ENCODE measurements around the gene HOXA7. TPM values are rescaled to one million over a fixed set of nuclear protein-coding genes. Genes with fewer than 3 reads are reported as not detected.

The HOXA7 gene
- total RNA-seq, 1 donor from 2014 or later = not detected

DNA sequence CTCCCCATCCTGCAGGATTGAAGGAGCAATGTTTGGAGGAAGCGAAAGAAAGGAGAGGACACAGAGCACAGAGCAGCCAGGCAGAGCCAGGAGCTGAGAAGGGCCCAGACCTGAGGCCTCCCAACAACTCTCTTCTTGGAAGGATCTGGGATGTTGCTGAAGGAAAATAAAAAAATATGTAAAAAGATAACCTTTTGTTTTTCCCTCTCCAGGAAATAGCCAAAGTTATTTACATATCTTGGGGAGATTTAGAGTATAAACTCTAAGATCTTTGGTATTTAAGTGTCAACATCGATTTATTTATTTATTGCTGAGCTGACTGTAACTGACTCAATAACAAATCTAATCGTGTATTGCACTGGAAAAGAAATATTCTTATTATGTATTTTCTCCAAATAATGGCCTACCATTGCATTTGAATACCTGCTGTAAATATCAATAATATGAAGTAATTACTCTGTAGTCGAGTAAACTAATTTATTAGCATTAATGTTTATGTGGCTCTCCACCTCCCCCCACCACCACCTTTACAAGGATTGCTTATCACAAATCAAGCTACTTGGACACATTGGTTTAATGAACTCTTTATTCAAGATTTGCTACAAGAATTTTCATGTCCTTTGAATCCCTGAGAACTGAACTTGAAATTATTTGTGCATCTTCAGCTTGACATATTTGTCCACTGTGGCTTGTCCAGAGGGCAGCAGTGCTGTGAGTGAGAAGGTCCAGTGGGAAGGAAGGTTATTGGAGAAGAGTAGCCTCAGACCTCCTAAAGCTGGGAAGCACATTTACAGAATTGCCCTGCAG is 30.4 kb upstream of the HOXA7 start:
- no peak for DNase-seq (ENCODE audit: low spot score)
- Histone ChIP-seq H3K79me2 (ENCODE audit: low read depth) (no peaks in the 10 kb centered on the region), H3K27me3 (peaks cover 100% of the 10 kb centered on the region), H3K27ac (no peak overlapping the region), H3K9me3 (ENCODE audit: low read depth) (no peaks in the 10 kb centered on the region), H4K20me1 (ENCODE audit: low read depth) (peaks cover 100% of the 10 kb centered on the region), H3K4me2 (no peak overlapping the region), H3K9ac (no peak overlapping the region), H3K4me3 (no peak overlapping the region), H3F3A (ENCODE audit: low read depth) (peaks cover 17% of the 10 kb centered on the region), H3K4me1 (peaks cover 14% of the 10 kb centered on the region), H2AFZ (replicated peaks) (no peak overlapping the region), H3K36me3 (no peaks in the 10 kb centered on the region)
- Mint-ChIP-seq H3K36me3 (no peaks in the 10 kb centered on the region), H3K27me3 (ENCODE audit: insufficient read depth, low read depth) (peaks cover 94% of the 10 kb centered on the region), H3K27ac (no peak overlapping the region), H3K4me1 (peaks cover 10% of the 10 kb centered on the region), H3K4me3 (no peak overlapping the region), H3K9me3 (peaks cover 22% of the 10 kb centered on the region)
- peak; percentile 1 for TF ChIP-seq EZH2 (IDR thresholded peaks at IDR 0.05)
- TF ChIP-seq EZH2phosphoT487 (IDR thresholded peaks at IDR 0.05) = no peak

DNA sequence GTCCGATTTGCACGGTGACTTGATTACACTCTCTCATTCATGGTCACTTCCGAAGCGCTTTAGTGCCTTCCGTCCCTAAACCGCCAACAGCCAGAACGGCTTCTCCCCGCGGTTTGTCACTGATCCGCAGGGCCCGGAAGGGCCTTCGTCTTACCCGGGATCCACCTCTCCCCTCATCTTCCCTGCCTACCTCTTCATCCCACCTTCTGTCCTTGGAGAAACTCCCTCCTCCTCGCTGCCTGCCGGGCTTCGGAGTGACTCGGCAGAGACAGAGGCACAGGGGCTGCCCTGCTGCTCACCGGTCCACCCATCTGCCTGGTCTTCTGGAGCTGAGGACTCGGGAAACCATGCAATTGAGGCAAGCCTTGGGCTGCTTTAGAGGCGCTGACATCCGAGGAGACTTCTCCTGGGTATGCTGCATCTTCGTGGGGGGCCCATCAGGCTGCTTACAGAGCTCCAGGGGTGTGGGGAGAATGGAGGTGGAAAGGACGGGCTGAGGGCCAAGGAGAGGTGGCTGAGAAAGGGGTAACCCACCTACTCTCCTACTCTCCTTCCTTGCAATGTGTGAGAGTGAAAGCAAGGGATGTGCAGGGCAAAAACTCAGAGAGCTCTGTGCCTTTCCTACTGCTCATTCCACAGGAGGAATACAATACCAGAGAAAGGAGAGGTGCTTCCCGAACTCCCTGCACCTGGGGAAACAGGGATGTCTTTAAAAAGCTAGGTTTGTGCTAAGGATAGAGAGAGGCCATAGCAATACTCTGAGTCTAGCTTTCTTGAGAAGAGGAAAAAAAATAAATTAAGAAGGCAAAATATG is 29.6 kb upstream of the HOXA7 start:
- peaks cover 14% of the 10 kb centered on the region for H3K4me1 ChIP-seq
- DNase-seq (ENCODE audit: low spot score) = no peak
- peaks cover 100% of the 10 kb centered on the region for H4K20me1 ChIP-seq (ENCODE audit: low read depth)
- Mint-ChIP-seq H3K4me1 (peaks cover 10% of the 10 kb centered on the region), H3K9me3 (peaks cover 17% of the 10 kb centered on the region), H3K36me3 (no peaks in the 10 kb centered on the region), H3K4me3 (no peak overlapping the region), H3K27me3 (ENCODE audit: insufficient read depth, low read depth) (peaks cover 94% of the 10 kb centered on the region), H3K27ac (no peak overlapping the region)
- no peak overlapping the region for H3K27ac ChIP-seq
- H3K9ac ChIP-seq = no peak overlapping the region
- H3K27me3 ChIP-seq = peaks cover 100% of the 10 kb centered on the region
- H2AFZ ChIP-seq (replicated peaks) = no peak overlapping the region
- H3K36me3 ChIP-seq = no peaks in the 10 kb centered on the region
- no peak overlapping the region for H3K4me2 ChIP-seq
- TF ChIP-seq, protein P1, sequence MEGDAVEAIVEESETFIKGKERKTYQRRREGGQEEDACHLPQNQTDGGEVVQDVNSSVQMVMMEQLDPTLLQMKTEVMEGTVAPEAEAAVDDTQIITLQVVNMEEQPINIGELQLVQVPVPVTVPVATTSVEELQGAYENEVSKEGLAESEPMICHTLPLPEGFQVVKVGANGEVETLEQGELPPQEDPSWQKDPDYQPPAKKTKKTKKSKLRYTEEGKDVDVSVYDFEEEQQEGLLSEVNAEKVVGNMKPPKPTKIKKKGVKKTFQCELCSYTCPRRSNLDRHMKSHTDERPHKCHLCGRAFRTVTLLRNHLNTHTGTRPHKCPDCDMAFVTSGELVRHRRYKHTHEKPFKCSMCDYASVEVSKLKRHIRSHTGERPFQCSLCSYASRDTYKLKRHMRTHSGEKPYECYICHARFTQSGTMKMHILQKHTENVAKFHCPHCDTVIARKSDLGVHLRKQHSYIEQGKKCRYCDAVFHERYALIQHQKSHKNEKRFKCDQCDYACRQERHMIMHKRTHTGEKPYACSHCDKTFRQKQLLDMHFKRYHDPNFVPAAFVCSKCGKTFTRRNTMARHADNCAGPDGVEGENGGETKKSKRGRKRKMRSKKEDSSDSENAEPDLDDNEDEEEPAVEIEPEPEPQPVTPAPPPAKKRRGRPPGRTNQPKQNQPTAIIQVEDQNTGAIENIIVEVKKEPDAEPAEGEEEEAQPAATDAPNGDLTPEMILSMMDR (IDR thresholded peaks at IDR 0.05) = no peak
- peak; percentile 63 for TF ChIP-seq EZH2phosphoT487 (IDR thresholded peaks at IDR 0.05)
- peak; percentile 54 for TF ChIP-seq EZH2 (IDR thresholded peaks at IDR 0.05)
- peaks cover 17% of the 10 kb centered on the region for H3F3A ChIP-seq (ENCODE audit: low read depth)
- no peaks in the 10 kb centered on the region for H3K79me2 ChIP-seq (ENCODE audit: low read depth)
- no peaks in the 10 kb centered on the region for H3K9me3 ChIP-seq (ENCODE audit: low read depth)
- H3K4me3 ChIP-seq = no peak overlapping the region

DNA sequence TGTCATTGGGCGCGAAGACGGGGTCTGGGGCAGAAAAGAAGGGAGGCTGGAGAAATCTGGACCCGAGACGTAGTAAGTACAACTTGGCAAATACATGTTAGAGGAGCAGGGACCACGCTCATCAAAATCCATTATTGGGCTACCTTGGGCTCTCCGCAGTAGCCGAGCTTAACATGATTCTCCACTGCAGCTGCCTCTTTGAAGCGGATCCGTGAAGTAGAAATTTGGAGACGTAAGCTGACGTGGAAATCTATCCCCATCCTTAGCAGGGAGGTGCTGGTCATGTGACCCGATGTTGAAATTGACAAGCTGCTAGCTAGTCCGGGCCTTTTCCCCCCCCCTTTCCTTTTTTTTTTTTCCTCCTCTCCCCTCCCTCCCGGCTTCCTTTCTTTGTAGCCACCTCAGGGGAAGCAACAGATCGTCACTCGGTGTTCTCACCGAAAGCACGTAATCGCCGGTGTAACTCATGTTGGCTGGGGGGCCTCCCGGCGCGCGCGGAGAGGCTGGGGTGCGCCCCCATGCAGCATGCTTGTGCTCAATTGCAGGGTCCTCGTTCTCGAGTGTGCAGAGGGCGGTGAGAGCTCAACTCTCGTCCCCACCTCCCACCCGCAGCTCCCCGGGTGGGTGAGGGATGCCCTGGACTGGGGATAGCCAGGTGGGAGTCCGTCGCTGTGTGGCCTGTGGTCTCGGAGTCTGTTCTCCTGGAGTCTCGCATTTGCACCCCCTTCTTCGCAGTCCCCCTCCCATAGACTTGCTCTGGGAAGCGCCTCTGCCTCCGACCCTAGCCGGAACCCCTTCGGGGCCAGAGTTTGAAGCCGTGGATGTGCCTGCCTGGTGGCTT is 28.8 kb upstream of the HOXA7 start, which contains the start of gene HOXA11:
HOXA11 (minus strand) TSS at position 220 of the 841 bp plus-strand sequence; CDS start at position 132, 88 bp downstream.
- peaks cover 100% of the 10 kb centered on the region for H3K27me3 ChIP-seq
- H3K4me1 ChIP-seq = peaks cover 14% of the 10 kb centered on the region
- H2AFZ ChIP-seq (replicated peaks) = no peak within 1 kb of the TSS
- peak within 1 kb of the TSS; percentile 36 for H3K4me2 ChIP-seq
- no peaks in the 10 kb centered on the region for H3K36me3 ChIP-seq
- H3K9ac ChIP-seq = no peak within 1 kb of the TSS
- peaks cover 13% of the 10 kb centered on the region for H3K9me3 Mint-ChIP-seq
- H3K4me3 ChIP-seq = no peak within 1 kb of the TSS
- peak within 1 kb of the TSS; percentile 71 for H3K4me3 Mint-ChIP-seq
- no peak within 1 kb of the TSS for H3K27ac ChIP-seq
- peaks cover 17% of the 10 kb centered on the region for H3F3A ChIP-seq (ENCODE audit: low read depth)
- H3K4me1 Mint-ChIP-seq = peaks cover 10% of the 10 kb centered on the region
- no peak within 1 kb of the TSS for H3K27ac Mint-ChIP-seq
- no peak for TF ChIP-seq EZH2phosphoT487 (IDR thresholded peaks at IDR 0.05)
- TF ChIP-seq, protein P1 (IDR thresholded peaks at IDR 0.05) = no peak
- no peak for TF ChIP-seq EZH2 (IDR thresholded peaks at IDR 0.05)
- H3K27me3 Mint-ChIP-seq (ENCODE audit: insufficient read depth, low read depth) = peaks cover 94% of the 10 kb centered on the region
- no peak for DNase-seq (ENCODE audit: low spot score)
- H4K20me1 ChIP-seq (ENCODE audit: low read depth) = peaks cover 100% of the 10 kb centered on the region
- no peaks in the 10 kb centered on the region for H3K9me3 ChIP-seq (ENCODE audit: low read depth)
- H3K79me2 ChIP-seq (ENCODE audit: low read depth) = no peaks in the 10 kb centered on the region
- no peaks in the 10 kb centered on the region for H3K36me3 Mint-ChIP-seq

Measured in neural progenitor cell (in vitro differentiated cells).